HCT116 (cell line): ENCODE results near the gene MAP3K12. TPM values are rescaled to one million over a fixed set of nuclear protein-coding genes. Genes with fewer than 3 reads are reported as not detected.

ENCODE experiments used
- ATAC-seq: fragments of 200-7000 bp; cut with Tn5 transposase; 2 replicates; pipeline ENCODE4 v1.9.1; 2020; ENCODE audit warnings: mild to moderate bottlenecking, moderate library complexity
- BruUV-seq: library from RNA; stranded (reverse); fragments of 400-500 nt; replicated peaks from 2 replicates; lab custom pipeline; 2021; lab: Mats Ljungman, UMichigan
- CTCF ChIA-PET: fragments of 300-600 bp; sonication (Branson Sonifier 250); formaldehyde crosslinking; loops from one replicate; lab custom pipeline; 2021; ENCODE audit warnings: antibody characterized with exemption; lab: Charles Lee
- POLR2A ChIA-PET: fragments of 300-600, 350-600 bp; sonication (Branson Sonifier 250); formaldehyde crosslinking; loops from one replicate; lab custom pipeline; 2021; ENCODE audit warnings: antibody characterized with exemption; lab: Charles Lee
- RAD21 ChIA-PET, 2 experiments: fragments of 300-600 bp; sonication (Branson Sonifier 250); formaldehyde crosslinking; loops; one replicate each; lab custom pipeline; 2023; ENCODE audit warnings: low total read pairs in 2 of 2; ENCODE audit not compliant: uncharacterized antibody in 2 of 2, unreplicated experiment in 2 of 2, low non-redundant PET in 1 of 2; lab: Charles Lee
- DNase-seq: peaks from one replicate; pipeline ENCODE4 v3.0.0-alpha.2; 2010; ENCODE audit warnings: low read depth, low spot score
- H2AFZ ChIP-seq: fragments of 200-600 bp; shearing (Covaris generic), sonication (generic); 2 replicates; pipeline ENCODE4 v1.6.1; 2017; ENCODE audit warnings: low read depth, mixed run types, mixed read lengths, antibody characterized with exemption, low read length; ENCODE audit not compliant: poor library complexity, severe bottlenecking
- H3K27ac ChIP-seq: 2 replicates; pipeline ENCODE4 v1.5.1; 2012; ENCODE audit warnings: low read depth, low read length
- H3K27me3 ChIP-seq: fragments of 200-600 bp; sonication (generic); 2 replicates; pipeline ENCODE4 v1.6.1; 2016; ENCODE audit warnings: mixed run types, low read length, mixed read lengths; ENCODE audit not compliant: insufficient read depth
- H3K36me3 ChIP-seq, 2 experiments: fragments of 200-500 bp in 1 of 2; fragments of 200-600 bp in 1 of 2; sonication (Bioruptor generic) in 1 of 2; sonication (generic) in 1 of 2; 2 replicates each; pipeline versions ENCODE4 v1.5.1 to v1.6.1; 2014 to 2016; ENCODE audit warnings: low read length in 2 of 2, inconsistent platforms in 1 of 2, mixed read lengths in 1 of 2, mixed run types in 1 of 2; ENCODE audit not compliant: insufficient read depth in 2 of 2, control insufficient read depth in 1 of 2
- H3K4me1 ChIP-seq, 2 experiments: fragments of 200-600 bp in 1 of 2; sonication (generic) in 1 of 2; 2 replicates each; pipeline versions ENCODE4 v1.5.1 to v1.6.1; 2012 to 2017; ENCODE audit warnings: low read length in 2 of 2, inconsistent platforms in 1 of 2, mild to moderate bottlenecking in 1 of 2, mixed read lengths in 1 of 2, mixed run types in 1 of 2, moderate library complexity in 1 of 2; ENCODE audit not compliant: insufficient read depth in 2 of 2, control insufficient read depth in 1 of 2
- H3K4me2 ChIP-seq: fragments of 200-600 bp; sonication (generic); 2 replicates; pipeline ENCODE4 v1.6.1; 2017; ENCODE audit warnings: mixed run types, low read length, mixed read lengths
- H3K4me3 ChIP-seq, 2 experiments: fragments of 200-600 bp in 1 of 2; sonication (generic) in 1 of 2; replicated peaks in 1 of 2; 2 replicates each; pipeline ENCODE4 v1.5.1; 2011 to 2016; ENCODE audit warnings: low read length in 2 of 2, control low read depth in 1 of 2, low read depth in 1 of 2, mild to moderate bottlenecking in 1 of 2, mixed read lengths in 1 of 2, mixed run types in 1 of 2
- H3K79me2 ChIP-seq: fragments of 200-600 bp; sonication (generic); 2 replicates; pipeline ENCODE4 v1.6.1; 2017; ENCODE audit warnings: mild to moderate bottlenecking, mixed run types, low read length, moderate library complexity, mixed read lengths; ENCODE audit not compliant: insufficient read depth
- H3K9ac ChIP-seq: fragments of 200-600 bp; sonication (generic); 2 replicates; pipeline ENCODE4 v1.6.1; 2016; ENCODE audit warnings: low read length, mixed read lengths
- H3K9me2 ChIP-seq: fragments of 200-600 bp; sonication (generic), shearing (Covaris generic); 2 replicates; pipeline ENCODE4 v1.6.1; 2017; ENCODE audit warnings: mixed run types, mild to moderate bottlenecking, moderate library complexity; ENCODE audit not compliant: insufficient read depth
- H3K9me3 ChIP-seq, 2 experiments: fragments of 200-500 bp in 1 of 2; fragments of 200-600 bp in 1 of 2; sonication (Bioruptor generic) in 1 of 2; sonication (generic) in 1 of 2; 2 replicates each; pipeline ENCODE4 v1.6.1; 2014 to 2017; ENCODE audit warnings: low read length in 2 of 2, mixed read lengths in 2 of 2, inconsistent platforms in 1 of 2, low read depth in 1 of 2, mild to moderate bottlenecking in 1 of 2, mixed run types in 1 of 2, moderate library complexity in 1 of 2; ENCODE audit not compliant: control insufficient read depth in 1 of 2, insufficient read depth in 1 of 2
- H4K20me1 ChIP-seq: fragments of 200-600 bp; sonication (generic), shearing (Covaris generic); 2 replicates; pipeline ENCODE4 v1.6.1; 2017; ENCODE audit warnings: mixed run types, mild to moderate bottlenecking, moderate library complexity; ENCODE audit not compliant: insufficient read depth
- ATF3 ChIP-seq: IDR thresholded peaks from 2 replicates; pipeline ENCODE4 v1.6.1; 2012
- CTCF ChIP-seq, 3 experiments: fragments of 200-600 bp in 1 of 3; sonication (generic) in 1 of 3; IDR thresholded peaks in 2 of 3; conservative IDR thresholded peaks in 1 of 3; 2 replicates each; pipeline ENCODE4 v1.5.1; 2012 to 2017; ENCODE audit warnings: low read depth in 2 of 3, low read length in 2 of 3, antibody characterized with exemption in 1 of 3, borderline replicate concordance in 1 of 3, control low read depth in 1 of 3, mild to moderate bottlenecking in 1 of 3, mixed read lengths in 1 of 3, mixed run types in 1 of 3, moderate library complexity in 1 of 3; ENCODE audit not compliant: insufficient read depth in 1 of 3
- EGR1 ChIP-seq: IDR thresholded peaks from 2 replicates; pipeline ENCODE4 v1.6.1; 2012; ENCODE audit warnings: low read depth
- ELF1 ChIP-seq: IDR thresholded peaks from 2 replicates; pipeline ENCODE4 v1.6.1; 2012; ENCODE audit warnings: low read depth, borderline replicate concordance
- EZH2 ChIP-seq: fragments of 200-600 bp; sonication (generic); IDR thresholded peaks from 2 replicates; pipeline ENCODE4 v1.6.1; 2017; ENCODE audit warnings: antibody characterized with exemption, mixed run types
- EZH2phosphoT487 ChIP-seq: fragments of 200-600 bp; IDR thresholded peaks from 2 replicates; pipeline ENCODE4 v1.6.1; 2018; ENCODE audit warnings: antibody characterized with exemption, borderline replicate concordance
- FOSL1 ChIP-seq: IDR thresholded peaks from 2 replicates; pipeline ENCODE4 v1.6.1; 2012; ENCODE audit warnings: low read depth
- JUND ChIP-seq: IDR thresholded peaks from 2 replicates; pipeline ENCODE4 v1.6.1; 2012
- POLR2A ChIP-seq: IDR thresholded peaks from 2 replicates; pipeline ENCODE4 v1.7.0; 2011; ENCODE audit warnings: borderline replicate concordance; ENCODE audit not compliant: insufficient read depth, insufficient read length; ENCODE audit errors: extremely low read depth
- POLR2AphosphoS5 ChIP-seq: IDR thresholded peaks from 2 replicates; pipeline ENCODE4 v1.6.1; 2011; ENCODE audit warnings: mild to moderate bottlenecking, low read depth, low read length, moderate library complexity
- RAD21 ChIP-seq: IDR thresholded peaks from 2 replicates; pipeline ENCODE4 v1.6.1; 2012; ENCODE audit warnings: low read depth, mild to moderate bottlenecking
- REST ChIP-seq: IDR thresholded peaks from 2 replicates; pipeline ENCODE4 v1.6.1; 2012; ENCODE audit warnings: low read depth
- SIN3A ChIP-seq: IDR thresholded peaks from 2 replicates; pipeline ENCODE4 v1.6.1; 2012; ENCODE audit warnings: low read depth
- SP1 ChIP-seq: IDR thresholded peaks from 2 replicates; pipeline ENCODE4 v1.6.1; 2012; ENCODE audit warnings: low read depth
- SRF ChIP-seq: IDR thresholded peaks from 2 replicates; pipeline ENCODE4 v1.6.1; 2012; ENCODE audit warnings: low read depth
- TCF7L2 ChIP-seq: IDR thresholded peaks from 2 replicates; pipeline ENCODE4 v1.7.0; 2011; ENCODE audit warnings: borderline replicate concordance, inconsistent platforms; ENCODE audit not compliant: insufficient read depth, insufficient read length; ENCODE audit errors: extremely low read depth
- YY1 ChIP-seq: IDR thresholded peaks from 2 replicates; pipeline ENCODE4 v1.6.1; 2011; ENCODE audit warnings: low read length, low read depth, moderate library complexity, mild to moderate bottlenecking; ENCODE audit not compliant: insufficient replicate concordance; ENCODE audit errors: extremely low read depth
- ZBTB33 ChIP-seq: IDR thresholded peaks from 2 replicates; pipeline ENCODE4 v1.6.1; 2011; ENCODE audit warnings: mild to moderate bottlenecking, low read length, moderate library complexity; ENCODE audit not compliant: insufficient replicate concordance; ENCODE audit errors: extremely low read depth
- ZFX ChIP-seq: fragments of 450-650 bp; IDR thresholded peaks from 2 replicates; pipeline ENCODE4 v1.6.1; 2017
- ZNF274 ChIP-seq: fragments of 200-500 bp; sonication (Bioruptor generic); IDR thresholded peaks from 2 replicates; pipeline ENCODE4 v1.6.1; 2014; ENCODE audit warnings: mild to moderate bottlenecking, low read depth, low read length, inconsistent platforms
- intact Hi-C: fragments of 100-400 bp; cut with micrococcal nuclease; formaldehyde crosslinking; loops from 2 replicates; pipeline ENCODE4 v1.10.0; 2022
- total RNA-seq: library from RNA; stranded (reverse); gene quantifications from one replicate; pipeline ENCODE4 v1.2.1, GENCODE V29; 2021; ENCODE audit not compliant: unreplicated experiment

Gene MAP3K12
- total RNA-seq, 1 experiment from 2014 or later: 16.3 TPM

- ATAC-seq (no peak), DNase-seq (no peak)
- H2AFZ ChIP-seq: no peak overlapping the region
- no TSS peak for BruUV-seq
- no peak overlapping the region for H3K9ac ChIP-seq
- no peak overlapping the region for H3K4me2 ChIP-seq
- no peaks in the 10 kb centered on the region for H3K27me3 ChIP-seq
- no peaks in the 10 kb centered on the region for H3K4me1 ChIP-seq
- H3K79me2 ChIP-seq: no peaks in the 10 kb centered on the region
- H3K9me3 ChIP-seq: no peaks in the 10 kb centered on the region
- intact Hi-C loops: no loop called here
- ChIA-PET CTCF (interaction anchor here (1.0 kb wide), 1 partner anchor 28 kb away, joined by 3 read pairs; no protein-coding TSS in a partner anchor), RAD21 (no interaction called here), POLR2A (no interaction called here)
- no peak overlapping the region for H3K4me3 ChIP-seq
- H4K20me1 ChIP-seq: no peaks in the 10 kb centered on the region
- TF ChIP-seq REST: no peak
- TF ChIP-seq ZFX: no peak
- TF ChIP-seq POLR2AphosphoS5: no peak
- TF ChIP-seq ZBTB33: no peak
- no peak for TF ChIP-seq EZH2phosphoT487
- TF ChIP-seq SRF: no peak
- no peak for TF ChIP-seq SP1
- no peak for TF ChIP-seq EGR1
- no peak for TF ChIP-seq CTCF (IDR thresholded peaks at IDR 0.05 in 2 of 3, conservative IDR thresholded peaks at IDR 0.05 in 1 of 3; ENCODE audit: borderline replicate concordance in 1 of 3, insufficient read depth in 1 of 3, low read depth in 2 of 3, low read length in 2 of 3)
- TF ChIP-seq ELF1: no peak
- TF ChIP-seq ATF3: no peak
- TF ChIP-seq POLR2A: no peak
- no peak for TF ChIP-seq YY1
- no peak for TF ChIP-seq EZH2
- no peak for TF ChIP-seq FOSL1
- no peak for TF ChIP-seq SIN3A
- TF ChIP-seq RAD21: no peak
- TF ChIP-seq ZNF274: no peak
- TF ChIP-seq TCF7L2: no peak
- no peak for TF ChIP-seq JUND
- H3K27ac ChIP-seq: no peak overlapping the region
- H3K36me3 ChIP-seq: peaks cover 16% of the 10 kb centered on the region in 2 experiments; a peak in 3 of 4 replicates
- H3K9me2 ChIP-seq: no peaks in the 10 kb centered on the region
Observed at GRCh38 chr12:53514628-53515290, 15.5 kb upstream of the MAP3K12 start.
